Skin of body (tissue), 2 donors: ENCODE results near the gene SYNGR2. TPM values are rescaled to one million over a fixed set of nuclear protein-coding genes. Genes with fewer than 3 reads are reported as not detected.

Source experiments
- DNase-seq: peaks from one replicate; lab custom pipeline; 2025; lab: John Stamatoyannopoulos, UW
- total RNA-seq: library from RNA; depleted of rRNA; stranded (reverse); fragments of >200 nt; gene quantifications from one replicate; pipeline ENCODE4 v1.2.3, GENCODE V29; 2014

The SYNGR2 gene
- total RNA-seq, 1 donor from 2014 or later = 16.7 TPM

DNA sequence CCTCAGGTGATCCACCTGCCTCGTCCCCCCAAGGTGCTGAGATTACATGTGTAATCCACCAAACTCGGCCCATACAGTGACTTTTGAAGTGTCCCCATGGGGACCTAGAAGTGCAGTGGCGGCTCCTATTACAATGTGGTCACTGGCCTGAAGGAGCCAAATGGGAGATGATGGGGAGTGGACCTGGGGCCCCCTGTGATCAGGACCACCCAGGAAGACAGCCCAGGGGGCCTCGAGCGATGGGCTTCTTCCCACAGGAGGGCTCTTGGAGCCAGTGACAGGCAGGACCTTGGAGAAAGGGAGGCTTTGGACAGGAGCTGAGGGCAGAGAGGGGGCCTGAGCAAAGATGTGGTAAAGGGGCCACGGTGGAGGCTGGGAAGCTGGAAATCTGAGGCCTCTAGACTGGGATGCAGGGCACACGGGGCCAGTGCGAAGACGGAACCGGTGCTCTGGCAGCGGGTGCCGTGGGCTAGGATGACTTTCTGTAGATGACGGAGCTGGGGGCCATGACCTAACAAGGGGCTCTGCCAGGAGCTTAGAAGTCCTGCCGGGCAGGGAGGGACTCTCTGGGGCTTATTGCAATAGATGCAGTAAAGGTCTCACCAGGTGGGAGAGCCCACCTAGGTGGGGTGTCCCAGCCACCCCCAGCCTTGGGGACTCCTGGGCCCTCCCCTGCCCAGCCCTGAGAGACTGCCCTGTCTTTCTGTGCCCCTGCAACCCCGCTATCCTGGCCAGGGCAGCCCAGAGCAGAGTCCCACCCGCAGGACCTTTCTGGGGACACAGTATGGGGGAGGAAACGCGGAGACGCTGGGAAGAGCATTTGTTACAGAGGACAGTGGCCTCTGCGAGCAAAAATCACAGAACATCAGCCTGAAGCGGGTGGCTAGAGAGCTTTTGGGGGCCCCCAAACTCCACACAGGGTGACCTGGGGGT is 24.9 kb upstream of the SYNGR2 start:
- DNase-seq = no peak

DNA sequence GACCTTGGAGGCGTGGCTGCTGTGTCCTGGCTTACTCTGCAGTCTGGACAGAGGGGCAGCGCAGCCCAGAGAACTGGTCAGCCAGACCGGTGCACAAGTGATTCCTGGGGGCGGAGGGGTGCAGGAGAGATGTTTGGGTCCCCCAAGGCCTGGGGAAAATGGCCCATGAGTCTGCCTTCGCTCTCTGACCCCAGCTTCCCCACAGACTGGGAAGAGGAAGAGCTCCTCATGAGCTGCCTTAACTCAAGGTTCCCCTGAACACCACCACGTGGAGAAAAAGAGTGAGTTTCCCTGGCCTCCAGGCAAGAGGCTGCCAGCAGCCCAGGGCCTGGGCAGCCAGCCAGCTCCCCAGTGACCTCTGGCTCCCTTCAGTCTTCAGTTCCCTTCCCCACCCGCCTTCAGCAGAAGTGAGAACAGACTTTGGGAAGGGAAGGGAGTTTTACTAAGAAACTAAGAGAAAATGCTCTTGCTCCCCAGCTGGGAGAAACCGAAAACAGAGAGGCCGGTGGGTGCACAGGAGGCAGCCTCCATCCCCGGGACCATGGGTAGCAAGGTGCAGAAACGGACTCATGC is 24.1 kb upstream of the SYNGR2 start:
- peak; percentile 58 for DNase-seq

DNA sequence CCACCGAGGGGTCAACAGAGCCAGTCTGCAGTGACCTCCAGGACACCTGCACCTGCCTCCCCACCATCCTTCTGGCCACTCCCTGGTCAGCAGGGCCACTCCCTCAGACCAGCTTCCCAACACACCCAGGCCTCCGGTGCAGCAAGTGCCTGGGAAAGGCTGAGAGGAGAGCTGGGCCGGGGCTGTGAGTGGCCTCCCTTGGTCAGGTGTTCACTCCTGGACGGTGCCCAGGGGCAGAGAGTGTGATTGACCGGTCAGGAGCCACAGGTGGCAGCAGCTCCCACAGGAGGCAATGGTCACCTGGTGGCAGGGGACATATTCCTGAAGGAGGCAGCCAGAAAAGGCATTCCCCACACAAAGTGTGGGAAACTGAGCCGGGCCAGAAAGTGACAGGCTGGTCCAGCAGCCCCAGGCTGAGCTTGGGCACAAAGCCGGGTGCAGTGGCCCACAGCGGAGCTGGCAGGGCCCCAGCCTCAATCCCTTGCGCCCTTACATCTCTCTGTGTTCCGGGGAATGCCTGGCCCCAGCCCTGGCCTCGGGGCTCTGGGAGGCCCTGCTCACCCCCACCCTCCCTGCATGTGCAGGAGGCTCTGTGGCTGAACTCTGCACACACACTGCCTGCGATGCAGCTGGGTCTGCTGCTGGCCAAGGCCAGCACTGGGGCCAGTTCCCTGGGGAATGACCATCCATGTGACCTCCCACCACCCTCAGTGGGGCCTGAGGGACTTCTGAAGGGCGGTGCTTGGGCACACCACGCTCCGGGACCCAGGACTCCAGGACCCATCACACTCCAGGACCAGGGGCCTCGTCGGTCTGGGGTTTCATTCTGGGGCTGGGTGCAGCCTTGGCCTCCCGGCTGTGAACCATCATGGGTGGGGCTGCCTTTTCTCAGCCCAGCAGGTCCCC is 23.4 kb upstream of the SYNGR2 start:
- no peak for DNase-seq

DNA sequence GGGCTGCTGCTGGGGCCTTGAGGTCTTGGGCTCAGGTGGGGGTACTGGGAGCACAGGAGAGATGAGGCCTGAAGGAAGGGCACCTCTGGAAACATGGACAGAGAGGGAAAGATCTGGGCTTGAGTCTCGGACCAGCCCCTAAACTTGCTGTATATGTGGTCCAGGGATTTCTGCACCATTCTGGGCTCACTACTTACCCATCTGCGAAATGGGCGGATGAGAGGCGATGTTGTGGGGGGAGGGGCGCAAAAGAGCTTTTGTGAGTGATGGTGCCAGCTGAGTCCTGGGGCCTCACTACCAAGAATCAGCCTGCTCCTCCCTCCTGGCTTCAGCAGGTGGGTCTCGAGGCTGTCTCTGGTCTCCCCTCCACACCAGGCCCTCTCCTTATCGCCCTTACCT is 21.9 kb upstream of the SYNGR2 start:
- DNase-seq = no peak

DNA sequence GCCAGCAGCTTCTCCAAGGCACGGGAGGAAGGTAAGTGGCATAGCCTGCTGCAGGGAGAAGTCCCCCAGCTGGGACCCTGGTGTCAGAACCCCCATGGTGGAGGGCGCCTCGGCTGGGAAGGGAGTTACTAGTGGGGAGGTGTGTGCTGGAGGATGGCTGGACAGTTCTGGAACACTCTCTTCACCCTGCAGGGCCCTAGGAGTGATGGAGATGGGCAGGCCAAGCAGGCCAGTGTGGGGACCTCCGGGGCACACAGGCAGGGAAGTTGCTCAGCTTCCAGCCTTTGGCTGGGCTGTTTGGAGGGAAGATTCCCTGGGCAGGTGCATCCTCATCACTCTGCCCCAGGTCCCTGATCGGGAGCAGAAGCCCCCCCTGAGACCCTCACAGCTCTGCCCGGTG is 21.5 kb upstream of the SYNGR2 start:
- no peak for DNase-seq

DNA sequence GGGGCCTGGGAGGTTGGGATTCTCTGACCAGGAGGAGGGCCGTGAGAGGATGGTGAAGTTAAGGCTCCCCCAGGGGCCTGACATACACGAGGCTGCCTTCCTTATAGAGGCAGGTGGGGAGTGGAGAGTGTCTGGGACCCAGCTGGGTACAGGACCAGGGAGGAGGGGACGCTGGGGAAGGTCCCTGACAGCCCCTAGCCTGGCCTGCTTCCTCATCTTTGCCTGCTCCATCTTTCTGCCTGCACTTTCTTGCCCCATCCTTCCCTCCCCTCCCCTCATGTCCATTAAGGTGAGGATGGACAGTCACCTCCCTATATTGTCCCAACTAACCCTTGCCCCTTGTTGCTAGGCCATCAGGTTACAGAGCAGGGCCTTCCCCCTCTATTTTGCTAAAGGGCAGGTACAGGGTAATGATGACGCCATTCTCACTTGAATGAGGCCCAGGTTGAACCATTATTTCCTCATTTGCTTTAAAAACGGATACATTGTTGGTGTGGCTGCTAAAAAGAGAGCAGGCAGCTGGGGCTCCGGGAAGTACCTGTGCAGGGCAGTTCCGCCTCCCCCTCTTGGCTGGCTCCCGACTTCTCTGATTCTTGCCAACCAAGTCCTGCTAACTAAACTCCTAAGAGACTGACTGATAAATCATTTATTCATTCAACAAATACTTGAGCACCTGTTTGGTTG is 20.9 kb upstream of the SYNGR2 start:
- no peak for DNase-seq

DNA sequence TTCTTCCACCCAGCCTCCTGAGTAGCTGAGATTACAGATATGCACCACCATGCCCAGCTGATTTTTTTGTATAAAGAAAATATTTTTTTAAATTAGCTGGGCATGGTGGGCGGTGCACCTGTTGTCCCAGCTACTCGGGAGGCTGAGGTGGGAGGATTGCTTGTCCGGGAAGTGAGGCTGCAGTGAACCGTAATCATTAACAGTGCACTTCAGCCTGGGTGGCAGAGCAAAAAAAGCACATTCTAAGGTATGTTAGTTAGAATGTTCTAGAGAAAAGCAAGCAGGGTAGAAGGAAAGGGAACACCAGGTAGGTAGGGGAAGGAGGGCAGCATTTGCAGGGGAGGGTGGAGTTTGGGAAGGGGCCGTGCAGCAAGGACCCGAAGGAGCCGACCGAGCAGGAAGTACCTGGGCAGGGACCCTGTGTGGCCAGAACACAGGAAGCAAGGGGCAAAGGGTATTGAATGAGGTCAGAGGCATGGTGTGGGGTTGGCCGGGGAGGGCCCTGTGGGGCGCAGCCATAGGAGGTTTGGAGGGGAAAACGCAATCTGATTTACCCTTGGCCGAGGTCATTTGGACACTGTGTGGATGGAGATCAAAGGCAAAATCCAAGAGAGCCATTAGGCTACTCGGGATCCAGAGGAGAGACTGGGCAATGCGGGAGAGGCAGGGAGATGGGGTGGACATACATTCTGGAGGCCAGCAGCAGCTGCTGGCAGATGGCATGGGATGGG is 19.9 kb upstream of the SYNGR2 start:
- DNase-seq = no peak

DNA sequence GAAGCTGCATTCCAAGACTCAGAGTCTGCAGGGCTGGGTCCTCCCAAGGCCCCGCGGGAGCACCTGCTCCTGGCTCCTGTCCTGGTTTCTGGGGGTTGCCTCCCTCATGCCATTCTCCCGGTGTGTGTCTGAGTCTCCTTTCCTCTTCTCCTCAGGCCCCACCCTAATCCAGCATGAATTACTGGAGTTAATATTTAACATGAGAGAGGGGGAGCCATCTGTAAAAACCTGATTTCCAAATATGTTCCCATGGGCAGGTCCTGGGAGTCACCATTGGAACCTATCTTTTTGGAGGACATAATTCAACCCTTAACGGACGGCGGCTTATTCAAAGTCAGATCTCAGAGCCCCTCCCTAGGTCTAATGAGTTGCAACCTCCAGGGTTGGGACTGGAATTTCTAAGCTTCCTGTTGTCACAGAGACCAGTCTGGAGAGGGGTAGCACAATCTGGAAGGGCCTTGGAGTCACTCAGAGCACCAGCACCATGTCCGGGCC is 16.8 kb upstream of the SYNGR2 start:
- DNase-seq = no peak

DNA sequence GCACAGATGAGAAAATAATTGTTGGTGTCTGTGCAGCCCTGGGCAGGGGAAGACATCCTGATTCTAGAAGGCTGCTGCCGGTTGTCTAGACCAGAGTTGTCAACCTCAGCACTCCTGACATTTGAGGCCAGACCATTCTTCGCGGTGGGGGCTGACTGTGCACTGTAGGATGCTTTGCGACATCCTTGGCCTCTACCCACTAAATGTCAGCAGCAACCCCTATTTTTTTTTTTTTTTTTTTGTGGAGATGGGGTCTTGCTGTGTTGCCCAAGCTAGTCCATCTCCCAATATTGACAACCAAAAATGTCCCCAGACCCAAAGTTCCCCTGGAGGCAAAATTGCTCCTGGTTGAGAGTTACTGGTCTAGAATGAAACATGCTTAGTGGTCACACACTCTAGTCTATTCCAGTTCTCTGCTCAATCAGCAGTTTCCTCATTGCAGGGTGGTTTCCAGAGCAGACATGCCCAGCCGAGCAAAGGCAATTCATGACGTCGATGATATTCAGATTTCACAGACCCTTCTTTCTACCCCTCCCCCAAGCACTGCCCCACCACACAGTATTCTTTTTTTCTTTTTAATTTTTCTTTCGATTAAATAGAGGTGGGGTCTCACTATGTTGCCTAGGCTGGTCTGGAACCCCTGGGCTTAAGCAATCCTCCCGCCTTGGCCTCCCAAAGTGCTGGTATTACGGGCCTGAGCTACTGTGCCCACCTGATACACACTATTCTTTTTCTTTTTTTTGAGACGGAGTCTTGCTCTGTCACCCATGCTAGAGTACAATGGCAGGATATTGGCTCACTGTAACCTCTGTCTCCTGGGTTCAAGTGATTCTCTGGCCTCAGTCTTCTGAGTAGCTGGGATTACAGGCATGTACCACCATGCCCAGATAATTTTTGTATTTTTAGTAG is 13.2 kb upstream of the SYNGR2 start:
- DNase-seq = no peak

DNA sequence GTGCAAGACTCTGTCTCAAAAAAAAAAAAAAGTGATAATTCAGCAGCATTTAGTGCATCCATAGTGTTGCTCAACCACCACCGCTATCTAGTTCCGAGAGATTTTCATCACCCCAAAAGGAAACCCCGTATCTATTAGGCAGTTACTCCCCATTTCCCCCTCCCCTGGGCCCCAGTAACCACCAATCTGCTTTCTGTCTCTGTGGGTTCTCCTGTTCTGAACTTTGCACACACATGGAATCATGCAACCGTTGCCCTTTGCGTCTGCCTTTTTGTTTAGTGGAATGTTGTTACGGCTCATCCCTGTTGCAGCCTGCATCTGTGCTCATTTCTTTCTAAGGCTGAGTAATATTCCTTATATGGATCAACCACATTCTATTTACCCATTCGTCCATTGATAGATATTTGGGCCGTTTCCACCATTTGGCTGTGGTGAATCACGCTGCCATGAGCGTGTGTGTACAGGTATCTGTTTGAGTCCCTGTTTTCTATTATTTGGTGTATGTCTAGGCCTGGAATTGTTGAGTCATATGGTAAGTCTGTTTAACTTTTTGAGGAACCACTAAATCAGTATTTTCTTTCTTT is 8.7 kb upstream of the SYNGR2 start:
- no peak for DNase-seq

DNA sequence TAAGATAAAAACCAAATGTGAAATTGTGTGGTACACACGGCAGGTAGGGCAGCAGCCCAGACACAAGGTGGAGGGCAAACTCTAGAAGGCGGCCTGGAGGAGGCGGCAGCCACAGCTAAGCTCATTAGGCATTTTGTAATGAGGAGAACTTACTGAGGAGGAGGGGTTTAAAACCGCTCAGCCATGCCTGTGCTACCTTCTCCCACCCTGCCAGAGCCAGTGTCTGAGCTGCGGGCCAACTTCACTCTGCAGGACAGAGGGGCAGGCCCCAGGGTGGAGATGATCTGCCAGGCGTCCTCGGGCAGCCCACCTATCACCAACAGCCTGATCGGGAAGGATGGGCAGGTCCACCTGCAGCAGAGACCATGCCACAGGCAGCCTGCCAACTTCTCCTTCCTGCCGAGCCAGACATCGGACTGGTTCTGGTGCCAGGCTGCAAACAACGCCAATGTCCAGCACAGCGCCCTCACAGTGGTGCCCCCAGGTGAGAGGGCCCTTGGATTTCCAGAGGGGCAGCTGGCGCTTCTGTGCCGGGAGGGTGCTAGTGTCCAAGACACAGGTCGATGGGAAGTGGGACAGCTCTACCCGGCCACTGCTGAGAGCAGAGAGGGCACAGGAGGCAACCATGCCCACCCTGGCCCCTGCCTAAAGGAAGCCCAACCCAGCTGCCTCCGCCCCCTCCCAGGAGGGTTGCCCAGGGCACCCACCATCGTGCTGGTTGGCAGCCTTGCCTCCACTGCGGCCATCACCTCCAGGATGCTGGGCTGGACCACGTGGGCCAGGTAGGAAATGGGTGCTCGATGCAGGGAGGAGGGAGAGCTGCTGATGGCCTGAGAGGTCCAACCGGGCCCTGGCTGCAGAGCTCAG is 4.3 kb upstream of the SYNGR2 start:
- no peak for DNase-seq

DNA sequence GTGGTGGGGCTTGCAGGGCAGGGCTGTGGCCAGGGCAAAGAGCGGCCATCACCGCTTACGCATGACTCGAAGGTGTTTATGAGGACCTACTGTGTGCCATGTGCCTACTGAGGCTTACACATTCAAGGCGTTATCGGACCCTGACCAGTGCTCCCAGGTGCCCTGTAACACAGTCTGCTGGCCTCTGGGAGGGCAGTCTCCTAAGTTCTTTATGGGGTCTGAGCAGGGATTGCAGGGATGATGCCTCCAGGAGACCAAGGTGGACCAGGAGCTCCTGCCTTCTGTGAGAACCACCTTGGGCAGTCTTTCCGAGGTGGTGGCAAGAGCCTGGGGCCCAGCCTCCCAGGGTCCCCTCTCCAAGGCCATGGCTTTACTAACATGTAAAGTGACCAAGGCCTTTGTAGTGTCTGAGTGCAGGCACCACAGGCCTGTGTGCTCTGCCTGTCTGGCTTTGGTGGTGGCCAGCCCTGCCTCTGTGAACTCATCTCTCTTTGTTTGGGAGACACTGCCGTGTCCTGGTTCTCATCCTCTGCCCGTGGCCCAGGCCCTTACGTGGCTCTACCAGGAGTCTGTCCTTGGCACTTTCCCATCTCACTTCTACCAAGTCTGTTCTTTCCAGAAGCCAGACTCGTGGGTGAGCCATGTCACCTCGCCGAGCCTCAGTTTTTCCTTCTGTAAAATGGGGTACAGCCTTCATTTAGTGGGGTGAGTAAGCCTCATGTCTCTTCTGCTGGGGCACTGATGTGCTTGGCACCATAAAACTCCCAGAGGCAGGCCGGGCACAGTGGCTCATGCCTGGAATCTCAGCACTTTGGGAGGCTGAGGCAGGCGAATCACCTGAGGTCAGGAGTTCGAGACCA is 3.4 kb upstream of the SYNGR2 start:
- DNase-seq = no peak

DNA sequence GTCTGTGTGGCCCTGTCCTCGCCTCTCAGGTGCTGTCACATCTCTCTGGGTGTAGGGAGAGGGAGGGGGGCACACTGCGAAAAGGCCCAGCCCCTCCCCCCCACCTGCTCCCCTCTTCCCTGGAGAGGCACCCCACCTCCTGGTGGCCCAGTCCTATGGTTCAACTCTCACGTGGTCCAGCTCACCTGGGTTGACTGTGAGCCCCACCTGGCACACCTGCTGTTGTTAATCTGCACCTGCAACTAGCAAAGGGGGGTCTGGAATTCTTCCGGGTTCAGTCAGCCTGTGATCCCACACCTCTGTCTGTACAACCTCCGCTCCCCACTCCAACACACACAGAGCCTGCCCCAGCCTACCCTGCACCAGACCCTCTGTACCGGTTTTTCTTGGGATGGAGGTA is 2.0 kb upstream of the SYNGR2 start:
- no peak for DNase-seq

DNA sequence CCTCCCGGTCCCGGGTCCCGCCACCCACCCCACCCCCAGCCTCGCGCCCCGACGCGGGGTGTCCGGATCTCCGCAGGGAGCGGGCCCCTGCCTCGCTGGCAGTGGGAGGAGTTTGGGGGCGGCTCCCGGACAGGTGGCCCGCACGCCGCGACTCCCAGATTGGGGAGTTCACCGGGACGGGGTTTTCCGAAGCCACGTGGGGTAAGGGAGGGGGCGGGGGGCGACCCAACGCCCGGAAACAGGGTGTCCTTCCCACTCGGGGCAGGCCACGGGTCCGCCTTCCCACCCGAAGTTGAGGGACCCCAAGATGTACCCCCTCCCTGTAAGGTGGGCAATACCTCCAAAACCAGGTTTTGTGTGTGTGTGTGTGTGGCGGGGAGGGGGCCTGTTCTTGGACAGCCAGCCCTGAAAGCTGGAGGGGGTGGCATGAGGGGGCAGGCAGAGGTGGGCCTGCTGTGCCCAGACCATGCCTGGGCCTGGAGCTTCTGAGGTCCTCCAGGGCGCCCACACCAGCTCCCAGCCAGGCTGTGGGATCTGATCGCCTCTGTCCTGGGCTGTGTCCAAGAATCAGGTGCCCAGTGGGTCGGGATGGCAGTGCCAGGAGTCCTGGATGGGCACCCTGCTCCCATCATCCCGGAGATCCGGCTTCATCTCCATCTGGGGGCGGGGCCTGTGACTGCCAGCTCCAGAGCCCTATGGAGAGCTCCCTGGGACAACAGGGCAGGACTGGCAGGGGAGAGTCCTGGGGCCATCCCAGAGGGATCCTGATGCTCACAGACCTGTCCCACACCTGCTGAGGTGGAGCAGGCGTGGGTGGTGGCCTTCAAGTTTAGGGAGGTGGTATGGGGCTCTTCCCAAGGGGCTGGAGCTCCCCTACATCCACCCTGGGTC is 767 bp downstream of the SYNGR2 start:
- DNase-seq = no peak

DNA sequence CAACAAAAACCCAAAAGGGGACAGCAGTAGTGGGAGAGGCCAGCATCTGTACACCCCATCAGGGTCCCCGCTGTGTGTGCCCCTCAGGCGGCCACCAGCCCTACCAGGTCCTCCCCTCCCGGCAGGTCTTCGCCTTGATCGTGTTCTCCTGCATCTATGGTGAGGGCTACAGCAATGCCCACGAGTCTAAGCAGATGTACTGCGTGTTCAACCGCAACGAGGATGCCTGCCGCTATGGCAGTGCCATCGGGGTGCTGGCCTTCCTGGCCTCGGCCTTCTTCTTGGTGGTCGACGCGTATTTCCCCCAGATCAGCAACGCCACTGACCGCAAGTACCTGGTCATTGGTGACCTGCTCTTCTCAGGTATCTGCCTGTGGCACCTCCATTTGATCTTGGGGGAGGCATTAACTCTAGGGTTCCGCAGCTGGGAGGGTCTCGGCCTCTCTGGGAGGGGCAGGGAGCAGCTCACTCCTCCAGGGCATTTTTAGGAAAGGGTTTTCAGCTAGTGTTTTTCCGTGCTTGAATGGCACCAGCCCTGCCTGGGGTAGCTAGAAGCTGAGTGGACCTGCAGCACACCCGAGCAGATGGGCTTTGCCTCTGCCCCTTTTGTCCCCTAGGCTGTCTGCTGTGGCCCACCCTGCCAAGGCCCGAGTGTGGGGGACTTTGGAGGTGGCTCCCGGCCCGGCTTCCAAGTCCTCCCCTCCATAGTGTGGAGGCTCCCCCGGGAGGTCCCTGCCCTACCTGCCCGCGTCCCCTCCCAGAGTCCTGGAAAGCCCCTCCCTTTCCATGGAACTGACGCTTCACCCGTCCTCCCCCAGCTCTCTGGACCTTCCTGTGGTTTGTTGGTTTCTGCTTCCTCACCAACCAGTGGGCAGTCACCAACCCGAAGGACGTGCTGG is 2.6 kb downstream of the SYNGR2 start:
- DNase-seq = no peak
